SU-DHL-6 (cell line): ENCODE data around the gene GALNT10.

Experiments used
- H2AFZ ChIP-seq: fragments of 200-600 bp; sonication (generic); 2 replicates; pipeline ENCODE4 v1.6.1; 2014; ENCODE audit warnings: low read depth, mild to moderate bottlenecking, moderate library complexity, mixed read lengths, antibody characterized with exemption, low read length; ENCODE audit not compliant: severe bottlenecking
- H3F3A ChIP-seq: fragments of 200-600 bp; shearing (Covaris generic); 2 replicates; pipeline ENCODE4 v1.6.0; 2016; ENCODE audit warnings: antibody characterized with exemption, mild to moderate bottlenecking; ENCODE audit not compliant: insufficient read depth
- H3K27ac ChIP-seq: fragments of 200-600 bp; sonication (generic); 2 replicates; pipeline ENCODE4 v1.5.1; 2016; ENCODE audit warnings: low read depth, mild to moderate bottlenecking, low read length, moderate library complexity, mixed read lengths
- H3K27me3 ChIP-seq: fragments of 200-600 bp; sonication (generic), shearing (Covaris generic); 2 replicates; pipeline ENCODE4 v1.6.0; 2014; ENCODE audit warnings: mild to moderate bottlenecking, low read length
- H3K36me3 ChIP-seq: fragments of 200-600 bp; sonication (generic); 2 replicates; pipeline ENCODE4 v1.6.1; 2014; ENCODE audit warnings: mild to moderate bottlenecking, low read length, mixed read lengths
- H3K4me2 ChIP-seq: fragments of 300-600, 200-600 bp; shearing (Covaris generic), sonication (generic); 2 replicates; pipeline ENCODE4 v1.6.0; 2014; ENCODE audit warnings: low read length, low read depth, mild to moderate bottlenecking; ENCODE audit not compliant: poor library complexity, severe bottlenecking
- H3K4me3 ChIP-seq: fragments of 200-600 bp; sonication (generic); 2 replicates; pipeline ENCODE4 v1.5.1; 2014; ENCODE audit warnings: antibody characterized with exemption, low read length, mild to moderate bottlenecking, mixed read lengths; ENCODE audit not compliant: insufficient read depth, poor library complexity, severe bottlenecking
- H3K79me2 ChIP-seq: fragments of 200-600 bp; sonication (generic); 2 replicates; pipeline ENCODE4 v1.6.1; 2014; ENCODE audit warnings: mild to moderate bottlenecking, low read length, moderate library complexity; ENCODE audit not compliant: insufficient read depth
- H3K9ac ChIP-seq: fragments of 200-600 bp; sonication (generic); 2 replicates; pipeline ENCODE4 v1.7.0; 2014; ENCODE audit warnings: mild to moderate bottlenecking, low read length
- H3K9me2 ChIP-seq: fragments of 200-600 bp; sonication (generic); replicated peaks from 2 replicates; pipeline ENCODE4 v1.6.1; 2014; ENCODE audit warnings: low read length; ENCODE audit not compliant: insufficient read depth
- H3K9me3 ChIP-seq: fragments of 200-600 bp; sonication (generic); 2 replicates; pipeline ENCODE4 v1.6.1; 2014; ENCODE audit warnings: low read length, mixed read lengths; ENCODE audit not compliant: insufficient read depth
- H4K20me1 ChIP-seq: fragments of 200-600 bp; sonication (generic); 2 replicates; pipeline ENCODE4 v1.6.1; 2014; ENCODE audit warnings: low read depth, mild to moderate bottlenecking, antibody characterized with exemption, low read length, moderate library complexity, mixed read lengths
- CTCF ChIP-seq: fragments of 200-600 bp; sonication (generic); IDR thresholded peaks from one replicate; pipeline ENCODE4 v1.5.1; 2017; ENCODE audit warnings: antibody characterized with exemption, mild to moderate bottlenecking, low read length, moderate library complexity; ENCODE audit not compliant: insufficient read depth, poor library complexity, severe bottlenecking
- EZH2phosphoT487 ChIP-seq: fragments of 200-600 bp; sonication (generic), shearing (Covaris generic); conservative IDR thresholded peaks from 2 replicates; pipeline ENCODE4 v1.6.1; 2018; ENCODE audit warnings: mild to moderate bottlenecking, antibody characterized with exemption, low read length, moderate library complexity, mixed read lengths

GALNT10 gene

DNA sequence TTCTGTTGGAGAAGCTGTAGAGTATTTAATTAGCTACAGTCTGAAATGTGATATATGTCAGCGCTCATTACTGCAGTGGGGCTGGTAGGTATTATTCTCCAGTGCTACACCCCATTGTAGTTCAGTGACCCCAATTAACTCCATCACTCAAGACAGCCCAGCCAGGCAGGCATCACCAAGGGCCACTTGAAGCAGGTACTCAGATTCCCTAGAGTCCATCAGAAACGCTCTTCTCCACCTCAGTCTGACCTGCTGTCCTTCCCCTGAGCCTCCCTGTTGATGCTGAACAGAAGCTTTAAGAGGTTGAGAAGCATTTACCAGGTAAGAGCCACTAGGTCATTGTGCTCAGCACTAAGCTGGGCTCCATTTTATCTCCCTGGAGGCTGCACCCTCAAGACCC, 71.8 kb downstream of the GALNT10 start:
- TF ChIP-seq CTCF: no peak
- TF ChIP-seq EZH2phosphoT487: no peak
- H3K9me3 ChIP-seq: no peaks in the 10 kb centered on the region; the same call in 1 of the 2 replicates
- no peaks in the 10 kb centered on the region for H3K79me2 ChIP-seq
- no peaks in the 10 kb centered on the region for H3K27me3 ChIP-seq
- H3K4me3 ChIP-seq: no peak overlapping the region
- no peak overlapping the region for H2AFZ ChIP-seq
- no peak overlapping the region for H3K27ac ChIP-seq
- H3K9ac ChIP-seq: no peak overlapping the region
- H3K4me2 ChIP-seq: no peak overlapping the region
- H3K36me3 ChIP-seq: no peaks in the 10 kb centered on the region
- H3K9me2 ChIP-seq: no peaks in the 10 kb centered on the region
- H4K20me1 ChIP-seq: no peaks in the 10 kb centered on the region
- H3F3A ChIP-seq: no peaks in the 10 kb centered on the region

DNA sequence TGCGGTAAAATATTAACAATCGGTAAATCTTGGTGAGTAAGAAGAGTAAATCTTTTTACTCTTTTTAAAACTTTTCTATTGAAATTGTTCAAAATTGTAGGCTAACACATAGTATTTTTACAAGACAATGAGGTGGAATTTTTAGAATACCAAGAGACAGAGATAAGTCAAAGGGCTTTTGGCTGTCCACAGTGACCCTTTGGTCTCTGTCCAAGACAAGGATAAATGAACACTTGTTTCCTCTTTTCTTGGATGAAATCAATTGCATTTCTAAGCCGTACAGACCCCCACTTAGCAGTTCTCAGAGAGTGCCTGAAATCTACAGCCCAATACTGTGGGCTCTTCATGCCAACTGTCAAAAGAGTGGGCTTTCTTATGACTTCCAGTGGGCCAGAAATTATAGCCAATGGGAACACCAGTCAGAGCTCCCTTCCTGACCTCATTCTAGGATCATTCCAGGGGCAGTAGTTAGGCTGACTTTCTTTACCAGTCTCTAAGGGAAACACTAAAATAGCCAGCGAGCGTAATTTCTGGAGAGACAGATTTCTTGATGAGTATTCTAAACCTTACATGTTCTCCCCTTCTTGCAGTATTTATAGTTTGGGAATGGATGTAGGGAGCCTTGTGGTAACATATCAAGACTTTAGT, 74.1 kb downstream of the GALNT10 start:
- no peak overlapping the region for H2AFZ ChIP-seq
- no peaks in the 10 kb centered on the region for H3K9me3 ChIP-seq
- no peaks in the 10 kb centered on the region for H3K9me2 ChIP-seq
- no peak overlapping the region for H3K9ac ChIP-seq
- no peaks in the 10 kb centered on the region for H3F3A ChIP-seq
- no peak overlapping the region for H3K4me2 ChIP-seq
- TF ChIP-seq EZH2phosphoT487 (no peak), CTCF (no peak)
- H4K20me1 ChIP-seq: no peaks in the 10 kb centered on the region
- no peak overlapping the region for H3K4me3 ChIP-seq
- H3K79me2 ChIP-seq: no peaks in the 10 kb centered on the region
- H3K27ac ChIP-seq: no peak overlapping the region
- no peaks in the 10 kb centered on the region for H3K27me3 ChIP-seq
- no peaks in the 10 kb centered on the region for H3K36me3 ChIP-seq

DNA sequence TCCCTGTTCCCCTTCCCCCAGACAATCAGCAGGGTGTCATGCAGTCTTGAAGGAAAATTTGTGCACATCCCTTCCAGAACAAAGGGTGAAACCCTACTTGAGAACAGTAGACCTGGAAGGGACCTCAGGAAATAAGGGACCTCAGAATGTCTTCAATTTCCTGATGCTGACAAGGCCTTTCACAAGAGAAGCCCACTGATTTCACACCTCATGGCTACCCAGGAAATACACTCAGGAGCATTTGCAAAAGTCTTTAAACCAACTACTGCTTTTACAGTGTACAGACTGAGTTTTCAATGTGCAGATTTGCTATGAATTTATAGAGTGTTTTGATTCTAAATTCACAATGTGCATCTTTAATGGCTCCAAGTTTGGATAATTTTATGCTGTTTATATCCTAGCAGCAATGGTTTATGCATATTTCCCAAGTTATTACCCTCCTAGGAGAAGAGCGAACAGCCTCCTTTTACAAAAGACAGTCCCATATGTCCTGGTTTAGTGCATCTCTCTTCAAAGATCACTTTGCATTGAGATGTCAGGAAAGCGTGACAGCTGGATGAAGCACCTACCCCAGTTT, 74.8 kb downstream of the GALNT10 start:
- Histone ChIP-seq H3K9me2 (no peaks in the 10 kb centered on the region), H3K4me3 (no peak overlapping the region), H3K27me3 (no peaks in the 10 kb centered on the region), H3K79me2 (no peaks in the 10 kb centered on the region), H3K4me2 (no peak overlapping the region), H2AFZ (no peak overlapping the region), H3F3A (no peaks in the 10 kb centered on the region), H3K9ac (no peak overlapping the region), H3K9me3 (no peaks in the 10 kb centered on the region), H3K27ac (no peak overlapping the region), H3K36me3 (no peaks in the 10 kb centered on the region), H4K20me1 (no peaks in the 10 kb centered on the region)
- no peak for TF ChIP-seq EZH2phosphoT487
- TF ChIP-seq CTCF: no peak
